ENCODE results near the gene FARS2.

GRCh38 chr6:5457041-5457440 lies 195.7 kb downstream of the FARS2 start:
- TF ChIP-seq CTCF (IDR thresholded peaks at IDR 0.05; ENCODE audit: low read depth, low read length), result no peak
- TF ChIP-seq MYC (IDR thresholded peaks at IDR 0.05; ENCODE audit: low read depth, low read length), result no peak
- TF ChIP-seq POLR2A (IDR thresholded peaks at IDR 0.05; ENCODE audit: extremely low read depth, insufficient read length), result no peak

All from NB4 (cell line).